Neural progenitor cell (in vitro differentiated cells): ENCODE measurements around the gene PRKAG2.

Experiments
- CTCF ChIP-seq: fragments of 200-600 bp; sonication (generic); IDR thresholded peaks from 2 replicates; pipeline ENCODE4 v1.5.1; 2017; ENCODE audit warnings: antibody characterized with exemption, mild to moderate bottlenecking
- EZH2 ChIP-seq: fragments of 200-600 bp; sonication (generic); IDR thresholded peaks from 2 replicates; pipeline ENCODE4 v1.6.1; 2017; ENCODE audit warnings: antibody characterized with exemption, mild to moderate bottlenecking, moderate library complexity

- TF ChIP-seq CTCF: no peak
- no peak for TF ChIP-seq EZH2
Measured at GRCh38 chr7:151677581-151678226, 199.2 kb downstream of the PRKAG2 start.
